ENCODE results near the gene TIAL1. TPM values are rescaled to one million over a fixed set of nuclear protein-coding genes. Genes with fewer than 3 reads are reported as not detected.

Gene TIAL1
- total and polyA plus RNA-seq, 2 of the 13 experiments (the other 11 are each of a cell fraction or from before 2014, with no cell fraction given), result 31.5 to 148 TPM

- peak; percentile 37 for TF ChIP-seq SAP130 (CRISPR knock-in tag; IDR thresholded peaks at IDR 0.05; ENCODE audit: low read depth)
- no peak for TF ChIP-seq FOXK2 (IDR thresholded peaks at IDR 0.05)
- no peak; the same call in 1 of the 2 replicates for TF ChIP-seq MEIS2 (CRISPR knock-in tag; IDR thresholded peaks at IDR 0.05)
- TF ChIP-seq ZMYM2 (CRISPR knock-in tag; IDR thresholded peaks at IDR 0.05), result no peak
- no peak for TF ChIP-seq RAD21 (CRISPR knock-in tag; IDR thresholded peaks at IDR 0.05)
- no peak; the same call in 1 of the 2 replicates for TF ChIP-seq ZNF777 (CRISPR knock-in tag; IDR thresholded peaks at IDR 0.05)
- peak; percentile 25 for TF ChIP-seq AGO2 (optimal IDR thresholded peaks at IDR 0.05; ENCODE audit: low read depth, low read length)
- TF ChIP-seq ZNF747 (CRISPR knock-in tag; IDR thresholded peaks at IDR 0.05; ENCODE audit: borderline replicate concordance), result no peak
- TF ChIP-seq ZHX1 (CRISPR knock-in tag; IDR thresholded peaks at IDR 0.05; ENCODE audit: low read depth), result no peak
- TF ChIP-seq ATF3 (CRISPR knock-in tag; IDR thresholded peaks at IDR 0.05), result no peak
- TF ChIP-seq SYNCRIP (IDR thresholded peaks at IDR 0.05; ENCODE audit: insufficient read depth, low read depth, low read length), result no peak
- no peak for TF ChIP-seq POLR2AphosphoS5 (IDR thresholded peaks at IDR 0.05; ENCODE audit: low read depth, low read length)
- TF ChIP-seq ZBTB10 (CRISPR knock-in tag; IDR thresholded peaks at IDR 0.05; ENCODE audit: borderline replicate concordance), result no peak
- TF ChIP-seq ZNF781 (CRISPR knock-in tag; IDR thresholded peaks at IDR 0.05; ENCODE audit: borderline replicate concordance, not compliant biosample characterization), result no peak
- TF ChIP-seq ZNF292 (CRISPR knock-in tag; IDR thresholded peaks at IDR 0.05; ENCODE audit: borderline replicate concordance, low read depth), result no peak
- TF ChIP-seq SNAPC2 (CRISPR knock-in tag; IDR thresholded peaks at IDR 0.05), result no peak
- no peak for TF ChIP-seq ARNT2 (CRISPR knock-in tag; IDR thresholded peaks at IDR 0.05; ENCODE audit: low read depth)
- 0 out of 2 replicates have a peak, but pooled peaks have one; percentile 19 for TF ChIP-seq ZNF563 (CRISPR knock-in tag; IDR thresholded peaks at IDR 0.05)
- no peak for TF ChIP-seq CREB1 (IDR thresholded peaks at IDR 0.05)
- TF ChIP-seq CREB1 (CRISPR knock-in tag; IDR thresholded peaks at IDR 0.05), result no peak
- TF ChIP-seq BCL6 (CRISPR knock-in tag; IDR thresholded peaks at IDR 0.05), result no peak
- TF ChIP-seq ZNF574 (CRISPR knock-in tag; IDR thresholded peaks at IDR 0.05), result no peak
Observed at GRCh38 chr10:119595676-119596515, 868 bp downstream of the TIAL1 start (continued).

All from HepG2 (cell line).